ENCODE data around the gene FAM9C. TPM values are rescaled to one million over a fixed set of nuclear protein-coding genes. Genes with fewer than 3 reads are reported as not detected.
"Not testable (repeated sequence)": the region's sequence is repeated elsewhere in the genome, so short reads cannot be mapped to it uniquely, and the experiment has no call there.

FAM9C gene
- total and polyA plus RNA-seq, 7 experiments from 2014 or later = 0.16 to 0.19 TPM; not detected in 5

- DNase-seq = no peak
- ATAC-seq = no peak
- intact Hi-C loops (cut with micrococcal nuclease) = loop anchor here in 1 of 2 donors (5.0 kb wide), 2 partner anchors 38 to 68 kb away; no protein-coding TSS in a partner anchor
- Mint-ChIP-seq H3K27ac (no peak overlapping the region), H3K27me3 (no peaks in the 10 kb centered on the region), H3K4me1 (peaks cover 14 to 41% (median 25%) of the 10 kb centered on the region in 7 donors), H3K36me3 (peaks cover 0 to 20% (median 9%) of the 10 kb centered on the region in 5 donors), H3K9me3 (peaks cover 0 to 44% (median 10%) of the 10 kb centered on the region in 11 donors), H3K4me3 (no peak overlapping the region)
- Histone ChIP-seq H3K9me3 (ENCODE audit: control insufficient read depth in 2 of 3, low read length in 3 of 3) (peaks cover 0 to 11% (median 0%) of the 10 kb centered on the region in 3 experiments), H3K4me1 (ENCODE audit: control insufficient read depth in 2 of 2, insufficient read depth in 2 of 2, low read length in 2 of 2) (peaks cover 9 to 17% of the 10 kb centered on the region in 2 donors), H3K36me3 (ENCODE audit: control insufficient read depth in 2 of 3, insufficient read depth in 3 of 3, low read length in 3 of 3) (no peaks in the 10 kb centered on the region), H3K4me3 (ENCODE audit: low read length) (no peak overlapping the region), H3K27me3 (ENCODE audit: control insufficient read depth in 2 of 2, insufficient read depth in 2 of 2, low read length in 2 of 2) (no peaks in the 10 kb centered on the region), H3K27ac (ENCODE audit: low read depth, low read length) (no peak overlapping the region)
- ChIA-PET POLR2A (interaction anchor here (0.6 to 1.8 kb wide), 4 partner anchors 9 to 58 kb away, joined by 3 to 7 read pairs (median 6); no protein-coding TSS in a partner anchor), CTCF (no interaction called here)
Measured at GRCh38 chrX:13069771-13070416, 25.5 kb upstream of the FAM9C start.

GRCh38 chrX:13068651-13069050, 24.2 kb upstream of the FAM9C start:
- POLR2A ChIA-PET = interaction anchor here (0.7 to 1.4 kb wide), 5 partner anchors 11 to 118 kb away, joined by 3 to 4 read pairs (median 3); no protein-coding TSS in a partner anchor
- no peak for ATAC-seq
- Histone ChIP-seq H3K4me1 (ENCODE audit: control insufficient read depth in 2 of 2, insufficient read depth in 2 of 2, low read length in 2 of 2) (peaks cover 0 to 7% of the 10 kb centered on the region in 2 donors), H3K36me3 (ENCODE audit: control insufficient read depth in 2 of 3, insufficient read depth in 3 of 3, low read length in 3 of 3) (no peaks in the 10 kb centered on the region), H3K4me3 (ENCODE audit: low read length) (no peak overlapping the region), H3K9me3 (ENCODE audit: control insufficient read depth in 2 of 3, low read length in 3 of 3) (peaks cover 0 to 11% (median 0%) of the 10 kb centered on the region in 3 experiments), H3K27ac (ENCODE audit: low read depth, low read length) (no peak overlapping the region), H3K27me3 (ENCODE audit: control insufficient read depth in 2 of 2, insufficient read depth in 2 of 2, low read length in 2 of 2) (no peaks in the 10 kb centered on the region)
- peaks cover 0 to 20% (median 9%) of the 10 kb centered on the region in 5 donors for H3K36me3 Mint-ChIP-seq
- peak overlapping the region in 1 of 10 donors; percentile 1 for H3K4me3 Mint-ChIP-seq
- H3K4me1 Mint-ChIP-seq = peaks cover 8 to 39% (median 23%) of the 10 kb centered on the region in 7 donors
- H3K9me3 Mint-ChIP-seq = peaks cover 0 to 51% (median 14%) of the 10 kb centered on the region in 11 donors
- no peak for DNase-seq
- intact Hi-C loops (cut with micrococcal nuclease) = no loop called here
- CTCF ChIA-PET = interaction anchor here (1.0 kb wide), 1 partner anchor 122 kb away, joined by 5 read pairs; no protein-coding TSS in a partner anchor
- no peaks in the 10 kb centered on the region for H3K27me3 Mint-ChIP-seq
- peak overlapping the region in 3 of 9 donors; percentile 32 to 51 (median 46) for H3K27ac Mint-ChIP-seq

- no peak for DNase-seq
- peaks cover 0 to 11% (median 0%) of the 10 kb centered on the region in 3 experiments for H3K9me3 ChIP-seq (ENCODE audit: control insufficient read depth in 2 of 3, low read length in 3 of 3)
- no peak overlapping the region for H3K27ac Mint-ChIP-seq
- H3K27me3 Mint-ChIP-seq = no peaks in the 10 kb centered on the region
- POLR2A ChIA-PET = interaction anchor here (0.6 to 3.0 kb wide), 9 partner anchors 9 to 92 kb away, joined by 3 to 16 read pairs (median 4); partner anchors contain the start of gene TMSB4X
- peaks cover 0 to 7% of the 10 kb centered on the region in 2 donors for H3K4me1 ChIP-seq (ENCODE audit: control insufficient read depth in 2 of 2, insufficient read depth in 2 of 2, low read length in 2 of 2)
- H3K27me3 ChIP-seq (ENCODE audit: control insufficient read depth in 2 of 2, insufficient read depth in 2 of 2, low read length in 2 of 2) = no peaks in the 10 kb centered on the region
- CTCF ChIA-PET = interaction anchor here (0.6 kb wide), 1 partner anchor 184 kb away, joined by 4 read pairs; no protein-coding TSS in a partner anchor
- peak overlapping the region in 1 of 10 donors; percentile 1 for H3K4me3 Mint-ChIP-seq
- intact Hi-C loops (cut with micrococcal nuclease) = no loop called here
- ATAC-seq = no peak
- H3K36me3 Mint-ChIP-seq = peaks cover 4 to 26% (median 13%) of the 10 kb centered on the region in 5 donors
- no peak overlapping the region for H3K4me3 ChIP-seq (ENCODE audit: low read length)
- H3K27ac ChIP-seq (ENCODE audit: low read depth, low read length) = no peak overlapping the region
- peaks cover 12 to 40% (median 23%) of the 10 kb centered on the region in 7 donors for H3K4me1 Mint-ChIP-seq
- peaks cover 3 to 58% (median 20%) of the 10 kb centered on the region in 11 donors for H3K9me3 Mint-ChIP-seq
- no peaks in the 10 kb centered on the region for H3K36me3 ChIP-seq (ENCODE audit: control insufficient read depth in 2 of 3, insufficient read depth in 3 of 3, low read length in 3 of 3)
Measured at GRCh38 chrX:13067773-13068172, 23.4 kb upstream of the FAM9C start.

DNA sequence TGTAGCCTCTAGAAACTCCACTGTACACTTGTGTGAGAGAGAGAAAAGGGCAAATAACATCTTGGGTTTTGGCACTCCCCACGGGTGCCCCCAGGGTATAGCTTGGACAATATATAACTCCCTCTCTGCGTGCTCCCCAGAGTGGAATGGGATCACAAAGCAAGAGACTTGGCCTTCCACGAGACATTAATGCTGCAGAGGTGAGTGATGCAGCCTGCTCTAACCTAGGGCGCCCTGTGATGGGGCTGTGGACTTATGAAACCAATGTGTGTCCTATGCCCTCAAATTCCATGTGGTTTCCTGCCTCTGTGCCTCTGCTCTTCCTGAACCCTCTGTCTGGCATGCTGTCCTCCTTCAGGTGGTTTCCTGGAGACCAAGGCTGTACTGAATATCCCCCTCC, 22.0 kb upstream of the FAM9C start:
- CTCF ChIA-PET = no interaction called here
- Histone ChIP-seq H3K4me1 (ENCODE audit: control insufficient read depth in 2 of 2, insufficient read depth in 2 of 2, low read length in 2 of 2) (peaks cover 0 to 7% of the 10 kb centered on the region in 2 donors), H3K27me3 (ENCODE audit: control insufficient read depth in 2 of 2, insufficient read depth in 2 of 2, low read length in 2 of 2) (no peaks in the 10 kb centered on the region), H3K4me3 (ENCODE audit: low read length) (no peak overlapping the region), H3K27ac (ENCODE audit: low read depth, low read length) (no peak overlapping the region), H3K9me3 (ENCODE audit: control insufficient read depth in 2 of 3, low read length in 3 of 3) (peaks cover 0 to 21% (median 0%) of the 10 kb centered on the region in 3 experiments), H3K36me3 (ENCODE audit: control insufficient read depth in 2 of 3, insufficient read depth in 3 of 3, low read length in 3 of 3) (no peaks in the 10 kb centered on the region)
- Mint-ChIP-seq H3K9me3 (peaks cover 3 to 68% (median 24%) of the 10 kb centered on the region in 11 donors), H3K27me3 (no peaks in the 10 kb centered on the region), H3K4me1 (peaks cover 13 to 43% (median 27%) of the 10 kb centered on the region in 7 donors), H3K27ac (peak overlapping the region in 5 of 9 donors; percentile 9 to 76 (median 47)), H3K36me3 (peaks cover 7 to 31% (median 17%) of the 10 kb centered on the region in 5 donors), H3K4me3 (peak overlapping the region in 3 of 10 donors; percentile 7 to 29 (median 21))
- intact Hi-C loops (cut with micrococcal nuclease) = no loop called here
- no peak for DNase-seq
- POLR2A ChIA-PET = interaction anchor here (0.6 to 3.0 kb wide), 8 partner anchors 8 to 91 kb away, joined by 3 to 16 read pairs (median 4); partner anchors contain the start of gene TMSB4X
- ATAC-seq = no peak

DNA sequence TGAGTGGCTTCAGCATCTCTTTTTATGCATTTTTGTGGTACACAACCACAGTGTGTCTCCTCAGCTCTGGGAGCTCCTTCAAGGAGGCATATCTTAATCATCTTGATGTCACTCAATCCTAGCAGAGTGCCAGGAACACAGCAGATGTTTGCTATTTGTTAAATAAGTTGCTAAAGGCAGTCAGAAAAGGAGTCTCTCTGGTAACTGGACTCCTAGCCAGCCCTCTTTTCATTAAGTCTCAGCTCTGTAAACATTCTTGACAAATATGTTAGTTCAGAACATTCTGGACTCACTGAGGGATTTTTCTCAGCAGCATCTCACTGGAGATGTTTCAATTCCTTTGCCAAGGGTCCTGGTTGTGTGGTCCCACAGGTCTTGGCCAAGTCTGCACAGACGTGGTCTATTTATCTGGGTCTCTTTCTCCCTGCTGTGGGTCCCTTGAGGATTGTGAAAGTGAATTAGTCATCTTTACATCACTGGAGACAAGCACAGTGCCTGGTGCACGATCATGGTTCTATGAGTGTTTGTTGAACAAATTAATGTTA, 20.3 kb upstream of the FAM9C start:
- Mint-ChIP-seq H3K4me1 (peaks cover 13 to 55% (median 43%) of the 10 kb centered on the region in 7 donors), H3K4me3 (peak overlapping the region in 1 of 10 donors; percentile 27), H3K9me3 (peaks cover 3 to 70% (median 29%) of the 10 kb centered on the region in 11 donors), H3K27me3 (no peaks in the 10 kb centered on the region), H3K36me3 (peaks cover 11 to 37% (median 21%) of the 10 kb centered on the region in 5 donors), H3K27ac (peak overlapping the region in 3 of 9 donors; percentile 53 to 55 (median 54))
- CTCF ChIA-PET = interaction anchor here (0.5 kb wide), 1 partner anchor 13 kb away, joined by 3 read pairs; no protein-coding TSS in a partner anchor
- POLR2A ChIA-PET = interaction anchor here (0.7 to 3.0 kb wide), 7 partner anchors 9 to 90 kb away, joined by 3 to 16 read pairs (median 3); partner anchors contain the start of gene TMSB4X
- Histone ChIP-seq H3K4me3 (ENCODE audit: low read length) (no peak overlapping the region), H3K9me3 (ENCODE audit: control insufficient read depth in 2 of 3, low read length in 3 of 3) (peaks cover 0 to 22% (median 0%) of the 10 kb centered on the region in 3 experiments), H3K36me3 (ENCODE audit: control insufficient read depth in 2 of 3, insufficient read depth in 3 of 3, low read length in 3 of 3) (no peaks in the 10 kb centered on the region), H3K27me3 (ENCODE audit: control insufficient read depth in 2 of 2, insufficient read depth in 2 of 2, low read length in 2 of 2) (no peaks in the 10 kb centered on the region), H3K4me1 (ENCODE audit: control insufficient read depth in 2 of 2, insufficient read depth in 2 of 2, low read length in 2 of 2) (peaks cover 0 to 12% of the 10 kb centered on the region in 2 donors), H3K27ac (ENCODE audit: low read depth, low read length) (no peak overlapping the region)
- ATAC-seq (no peak), DNase-seq (no peak)
- intact Hi-C loops (cut with micrococcal nuclease) = no loop called here

GRCh38 chrX:13063124-13063523, 18.7 kb upstream of the FAM9C start:
- H3K36me3 Mint-ChIP-seq = peaks cover 11 to 27% (median 17%) of the 10 kb centered on the region in 5 donors
- H3K27ac ChIP-seq (ENCODE audit: low read depth, low read length); CTCF ChIA-PET; H3K36me3 ChIP-seq (ENCODE audit: control insufficient read depth in 2 of 3, insufficient read depth in 3 of 3, low read length in 3 of 3); ATAC-seq; intact Hi-C loops (cut with micrococcal nuclease); H3K27me3 Mint-ChIP-seq; H3K27me3 ChIP-seq (ENCODE audit: control insufficient read depth in 2 of 2, insufficient read depth in 2 of 2, low read length in 2 of 2); DNase-seq; H3K4me3 ChIP-seq (ENCODE audit: low read length): not testable (repeated sequence)
- Histone ChIP-seq H3K4me1 (ENCODE audit: control insufficient read depth in 2 of 2, insufficient read depth in 2 of 2, low read length in 2 of 2) (peaks cover 0 to 12% of the 10 kb centered on the region in 2 donors), H3K9me3 (ENCODE audit: control insufficient read depth in 2 of 3, low read length in 3 of 3) (peaks cover 0 to 11% (median 0%) of the 10 kb centered on the region in 3 experiments)
- POLR2A ChIA-PET = interaction anchor here (0.6 to 3.0 kb wide), 7 partner anchors 9 to 112 kb away, joined by 3 to 11 read pairs (median 4); no protein-coding TSS in a partner anchor
- H3K4me3 Mint-ChIP-seq = peak overlapping the region in 3 of 10 donors; percentile 5 to 45 (median 15)
- peaks cover 0 to 58% (median 18%) of the 10 kb centered on the region in 11 donors for H3K9me3 Mint-ChIP-seq
- peaks cover 13 to 63% (median 52%) of the 10 kb centered on the region in 7 donors for H3K4me1 Mint-ChIP-seq
- peak overlapping the region in 5 of 9 donors; percentile 9 to 67 (median 36) for H3K27ac Mint-ChIP-seq
